Mucosa of descending colon (tissue), 3 donors: ENCODE results near the gene ZCCHC7. TPM values are rescaled to one million over a fixed set of nuclear protein-coding genes. Genes with fewer than 3 reads are reported as not detected.
A peak's percentile ranks its signal among the peaks of the same experiment; 100 is the strongest.

Experiments used
- ATAC-seq: fragments of 200-7000 bp; cut with Tn5 transposase; one replicate; pipeline ENCODE4 v1.9.1; 2020; ENCODE audit warnings: mild to moderate bottlenecking, moderate library complexity
- DNase-seq, 3 donors: peaks; one replicate each; pipeline ENCODE4 v3.0.0-alpha.2; 2020
- H3K36me3 ChIP-seq: fragments of 200-600 bp; one replicate; pipeline ENCODE4 v1.8.0; 2021; ENCODE audit warnings: low read depth, mild to moderate bottlenecking
- H3K4me1 ChIP-seq: fragments of 200-600 bp; one replicate; pipeline ENCODE4 v1.8.0; 2021; ENCODE audit warnings: low read depth, mild to moderate bottlenecking
- H3K4me3 ChIP-seq: fragments of 200-600 bp; one replicate; pipeline ENCODE4 v1.8.0; 2021; ENCODE audit warnings: mild to moderate bottlenecking
- H3K9me3 ChIP-seq: fragments of 200-600 bp; one replicate; pipeline ENCODE4 v1.8.0; 2021; ENCODE audit warnings: mild to moderate bottlenecking
- CTCF ChIP-seq: fragments of 200-600 bp; IDR thresholded peaks from one replicate; pipeline ENCODE4 v1.8.0; 2022; ENCODE audit warnings: antibody characterized with exemption, mild to moderate bottlenecking
- intact Hi-C, 2 donors: fragments of 100-400 bp; cut with DNase I in 1 of 2; cut with micrococcal nuclease in 1 of 2; formaldehyde crosslinking; loops; one replicate each; pipeline versions ENCODE4 v1.11.0 to v1.11.1; 2022; cut with DNase I, micrococcal nuclease
- total RNA-seq, 3 donors: library from RNA; stranded (reverse); fragmentation: NEBNext Ultra II Directional in 2 of 3; extraction: Animal tissue kit (Norgen Biotek cat#: 25700) in 2 of 3; gene quantifications; one replicate each; pipeline versions ENCODE4 v1.2.1 to v1.2.4, GENCODE V29; 2021 to 2023
- donor health status: DM: no; HTN: no; CAD: no; lungs with moderate emphysema.
- donor health status: DM: no; HTN: no; CAD: no.
- donor health status: DM: no; HTN: yes; CAD: no.

ZCCHC7 gene
- total RNA-seq, 3 donors from 2014 or later: 18.3 to 25.7 (median 19.7) TPM

DNA sequence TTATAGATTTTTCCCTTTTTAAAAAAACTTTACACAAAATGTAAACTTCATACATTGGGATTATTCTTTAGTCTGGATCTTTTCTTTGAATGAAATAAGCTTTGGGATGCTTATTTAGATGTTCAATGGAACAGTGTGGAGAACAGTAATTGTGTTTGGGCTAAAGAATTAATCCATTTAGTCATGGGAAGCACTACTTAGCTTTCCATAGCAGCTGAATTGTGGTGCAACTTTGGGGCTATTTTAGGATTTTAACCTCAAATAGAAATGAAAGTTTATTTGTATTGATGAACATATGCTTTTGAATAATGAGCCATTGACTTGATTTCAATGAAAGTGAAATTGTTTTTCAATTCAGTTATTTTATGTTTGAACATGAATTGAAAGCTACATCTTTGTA, 72.4 kb downstream of the ZCCHC7 start:
- intact Hi-C loops: no loop called here
- no peak for TF ChIP-seq CTCF
- DNase-seq (no peak), ATAC-seq (no peak)
- Histone ChIP-seq H3K4me3 (no peak overlapping the region), H3K4me1 (no peaks in the 10 kb centered on the region), H3K9me3 (no peaks in the 10 kb centered on the region), H3K36me3 (no peaks in the 10 kb centered on the region)

DNA sequence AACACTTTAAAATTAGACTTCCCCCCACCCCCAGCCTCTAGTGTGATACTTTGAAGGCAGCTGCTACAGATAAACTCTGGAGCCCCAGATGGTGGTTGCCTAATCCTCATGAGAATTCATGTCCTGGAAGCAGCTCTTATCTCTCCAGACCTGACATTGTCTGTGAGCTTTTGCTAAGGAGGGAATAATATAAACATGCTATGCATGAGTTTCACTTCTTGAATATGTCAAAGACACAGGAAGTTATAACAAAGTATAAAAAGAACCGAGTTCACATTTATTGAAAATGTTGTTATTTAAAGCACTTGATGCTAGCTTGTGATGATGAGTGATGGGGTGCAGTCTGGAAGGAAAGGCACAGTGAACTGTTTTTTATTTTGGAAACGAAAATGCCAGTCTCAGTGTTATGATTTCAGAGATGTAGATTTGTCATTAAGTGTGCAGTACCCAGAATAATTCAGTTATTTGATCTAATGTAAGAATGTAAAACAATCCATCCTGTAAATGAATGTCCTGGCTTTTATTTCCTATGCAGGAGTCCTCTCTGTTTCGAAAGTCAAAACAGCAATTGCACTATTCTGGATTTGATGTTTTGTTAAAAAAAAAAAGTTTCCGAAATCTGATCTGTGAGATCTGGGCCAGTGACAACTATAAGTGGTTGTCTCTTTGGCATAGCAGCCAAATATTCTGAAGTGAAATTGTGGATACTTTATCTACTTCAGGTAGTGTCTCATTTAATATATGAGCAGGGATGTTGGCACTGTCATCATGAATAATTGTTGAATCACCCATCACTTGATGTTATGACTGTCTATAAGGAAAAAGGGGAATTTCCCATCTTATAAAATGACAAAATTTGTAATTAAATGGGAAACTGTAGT, 77.0 kb downstream of the ZCCHC7 start:
- intact Hi-C loops: no loop called here
- no peaks in the 10 kb centered on the region for H3K4me1 ChIP-seq
- DNase-seq (no peak), ATAC-seq (peak; percentile 48)
- H3K4me3 ChIP-seq: no peak overlapping the region
- H3K9me3 ChIP-seq: no peaks in the 10 kb centered on the region
- TF ChIP-seq CTCF: no peak
- no peaks in the 10 kb centered on the region for H3K36me3 ChIP-seq

GRCh38 chr9:37198039-37198729, 77.8 kb downstream of the ZCCHC7 start:
- ATAC-seq (no peak), DNase-seq (no peak)
- no peak for TF ChIP-seq CTCF
- no peak overlapping the region for H3K4me3 ChIP-seq
- no peaks in the 10 kb centered on the region for H3K4me1 ChIP-seq
- no peaks in the 10 kb centered on the region for H3K9me3 ChIP-seq
- intact Hi-C loops: no loop called here
- no peaks in the 10 kb centered on the region for H3K36me3 ChIP-seq

GRCh38 chr9:37198831-37199230, 78.5 kb downstream of the ZCCHC7 start:
- H3K36me3 ChIP-seq: no peaks in the 10 kb centered on the region
- intact Hi-C loops: no loop called here
- ATAC-seq: peak; percentile 21

GRCh38 chr9:37200433-37201005, 80.1 kb downstream of the ZCCHC7 start:
- Histone ChIP-seq H3K4me1 (no peaks in the 10 kb centered on the region), H3K36me3 (no peaks in the 10 kb centered on the region), H3K9me3 (no peaks in the 10 kb centered on the region), H3K4me3 (no peak overlapping the region)
- intact Hi-C loops: no loop called here
- ATAC-seq (no peak), DNase-seq (no peak)
- no peak for TF ChIP-seq CTCF

More at GRCh38 chr9:37198831-37199230, 78.5 kb downstream of the ZCCHC7 start:
- Histone ChIP-seq H3K4me3 (no peak overlapping the region), H3K9me3 (no peaks in the 10 kb centered on the region), H3K4me1 (no peaks in the 10 kb centered on the region)
- TF ChIP-seq CTCF: no peak
- DNase-seq: no peak
